Measurements from ENCODE around the gene CNMD. TPM values are rescaled to one million over a fixed set of nuclear protein-coding genes. Genes with fewer than 3 reads are reported as not detected.

The CNMD gene
- polyA plus RNA-seq, 1 of the 3 experiments (the other 2 are of a cell fraction): not detected

DNA sequence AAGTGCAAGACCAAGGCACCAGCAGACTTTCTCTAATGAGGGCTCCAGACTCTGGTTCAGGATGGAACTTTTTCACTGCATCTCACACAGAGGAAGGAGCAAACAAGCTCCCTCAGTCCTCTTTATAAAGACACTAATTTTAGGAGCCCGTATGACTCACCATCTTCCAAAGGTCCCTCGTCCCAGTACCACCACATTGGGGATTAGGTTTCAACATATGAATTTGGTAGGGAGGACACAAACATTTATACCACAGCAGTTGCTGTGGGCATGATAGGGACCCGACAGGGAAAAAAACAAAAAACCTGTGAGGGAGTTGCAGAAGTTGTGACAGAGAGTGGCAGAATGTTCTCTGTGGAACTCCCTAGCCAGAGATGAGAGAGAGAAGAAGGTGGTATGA, 6.5 kb upstream of the CNMD start:
- no peaks in the 10 kb centered on the region for H3K9me2 ChIP-seq
- no peak overlapping the region for H2AFZ ChIP-seq (ENCODE audit: low read depth)
- POLR2A ChIA-PET: no interaction called here
- H3K79me2 ChIP-seq (ENCODE audit: insufficient read depth): no peaks in the 10 kb centered on the region
- CTCF ChIA-PET: interaction anchor here (2.5 kb wide), 1 partner anchor 10 kb away, joined by 5 read pairs; no protein-coding TSS in a partner anchor
- TF ChIP-seq, protein P1, sequence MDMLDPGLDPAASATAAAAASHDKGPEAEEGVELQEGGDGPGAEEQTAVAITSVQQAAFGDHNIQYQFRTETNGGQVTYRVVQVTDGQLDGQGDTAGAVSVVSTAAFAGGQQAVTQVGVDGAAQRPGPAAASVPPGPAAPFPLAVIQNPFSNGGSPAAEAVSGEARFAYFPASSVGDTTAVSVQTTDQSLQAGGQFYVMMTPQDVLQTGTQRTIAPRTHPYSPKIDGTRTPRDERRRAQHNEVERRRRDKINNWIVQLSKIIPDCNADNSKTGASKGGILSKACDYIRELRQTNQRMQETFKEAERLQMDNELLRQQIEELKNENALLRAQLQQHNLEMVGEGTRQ (IDR thresholded peaks at IDR 0.05; ENCODE audit: borderline replicate concordance, low read depth, low read length): no peak
- TF ChIP-seq TAF1 (IDR thresholded peaks at IDR 0.05; ENCODE audit: borderline replicate concordance, low read depth, low read length) (no peak), EZH2phosphoT487 (IDR thresholded peaks at IDR 0.05; ENCODE audit: borderline replicate concordance, low read depth) (no peak), RXRA (IDR thresholded peaks at IDR 0.05; ENCODE audit: borderline replicate concordance, low read depth) (no peak), NFIC (IDR thresholded peaks at IDR 0.05; ENCODE audit: borderline replicate concordance) (no peak), RFX5 (IDR thresholded peaks at IDR 0.05; ENCODE audit: low read length) (no peak), ELF1 (IDR thresholded peaks at IDR 0.05) (no peak), GABPA (IDR thresholded peaks at IDR 0.05; ENCODE audit: low read depth) (no peak), RCOR1 (IDR thresholded peaks at IDR 0.05; ENCODE audit: low read length) (no peak), EP300 (IDR thresholded peaks at IDR 0.05; ENCODE audit: borderline replicate concordance in 1 of 2, low read depth in 1 of 2, low read length in 1 of 2) (no peak), CHD2 (IDR thresholded peaks at IDR 0.05; ENCODE audit: low read length, partially characterized antibody) (no peak), MEF2A (IDR thresholded peaks at IDR 0.05; ENCODE audit: borderline replicate concordance, low read depth) (no peak), SMC3 (IDR thresholded peaks at IDR 0.05; ENCODE audit: low read depth, low read length) (no peak), SIN3A (IDR thresholded peaks at IDR 0.05; ENCODE audit: borderline replicate concordance, low read depth, low read length) (no peak), TEAD4 (IDR thresholded peaks at IDR 0.05; ENCODE audit: borderline replicate concordance, insufficient read depth) (no peak), JUND (IDR thresholded peaks at IDR 0.05) (no peak), FOXJ3 (CRISPR knock-in tag; IDR thresholded peaks at IDR 0.05) (no peak)
- TF ChIP-seq, protein P2, sequence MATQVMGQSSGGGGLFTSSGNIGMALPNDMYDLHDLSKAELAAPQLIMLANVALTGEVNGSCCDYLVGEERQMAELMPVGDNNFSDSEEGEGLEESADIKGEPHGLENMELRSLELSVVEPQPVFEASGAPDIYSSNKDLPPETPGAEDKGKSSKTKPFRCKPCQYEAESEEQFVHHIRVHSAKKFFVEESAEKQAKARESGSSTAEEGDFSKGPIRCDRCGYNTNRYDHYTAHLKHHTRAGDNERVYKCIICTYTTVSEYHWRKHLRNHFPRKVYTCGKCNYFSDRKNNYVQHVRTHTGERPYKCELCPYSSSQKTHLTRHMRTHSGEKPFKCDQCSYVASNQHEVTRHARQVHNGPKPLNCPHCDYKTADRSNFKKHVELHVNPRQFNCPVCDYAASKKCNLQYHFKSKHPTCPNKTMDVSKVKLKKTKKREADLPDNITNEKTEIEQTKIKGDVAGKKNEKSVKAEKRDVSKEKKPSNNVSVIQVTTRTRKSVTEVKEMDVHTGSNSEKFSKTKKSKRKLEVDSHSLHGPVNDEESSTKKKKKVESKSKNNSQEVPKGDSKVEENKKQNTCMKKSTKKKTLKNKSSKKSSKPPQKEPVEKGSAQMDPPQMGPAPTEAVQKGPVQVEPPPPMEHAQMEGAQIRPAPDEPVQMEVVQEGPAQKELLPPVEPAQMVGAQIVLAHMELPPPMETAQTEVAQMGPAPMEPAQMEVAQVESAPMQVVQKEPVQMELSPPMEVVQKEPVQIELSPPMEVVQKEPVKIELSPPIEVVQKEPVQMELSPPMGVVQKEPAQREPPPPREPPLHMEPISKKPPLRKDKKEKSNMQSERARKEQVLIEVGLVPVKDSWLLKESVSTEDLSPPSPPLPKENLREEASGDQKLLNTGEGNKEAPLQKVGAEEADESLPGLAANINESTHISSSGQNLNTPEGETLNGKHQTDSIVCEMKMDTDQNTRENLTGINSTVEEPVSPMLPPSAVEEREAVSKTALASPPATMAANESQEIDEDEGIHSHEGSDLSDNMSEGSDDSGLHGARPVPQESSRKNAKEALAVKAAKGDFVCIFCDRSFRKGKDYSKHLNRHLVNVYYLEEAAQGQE (IDR thresholded peaks at IDR 0.05; ENCODE audit: low read depth, low read length): no peak
- TF ChIP-seq, protein P3, sequence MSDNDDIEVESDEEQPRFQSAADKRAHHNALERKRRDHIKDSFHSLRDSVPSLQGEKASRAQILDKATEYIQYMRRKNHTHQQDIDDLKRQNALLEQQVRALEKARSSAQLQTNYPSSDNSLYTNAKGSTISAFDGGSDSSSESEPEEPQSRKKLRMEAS (IDR thresholded peaks at IDR 0.05; ENCODE audit: low read depth): no peak
- H3F3A ChIP-seq (replicated peaks; ENCODE audit: insufficient read depth): no peaks in the 10 kb centered on the region
- H3K27ac ChIP-seq (ENCODE audit: low read depth in 2 of 2, low read length in 1 of 2): no peak overlapping the region
- no peaks in the 10 kb centered on the region; the same call in 1 of the 2 replicates for H3K27me3 ChIP-seq (ENCODE audit: insufficient read depth)
- no peak overlapping the region for H3K4me3 ChIP-seq (ENCODE audit: low read depth in 2 of 2, low read length in 1 of 2)
- no peak for DNase-seq
- peaks cover 0 to 10% of the 10 kb centered on the region in 2 experiments; a peak in 1 of 4 replicates for H3K4me1 ChIP-seq (ENCODE audit: control insufficient read depth in 1 of 2, insufficient read depth in 2 of 2, low read depth in 1 of 2, low read length in 1 of 2)
- H4K20me1 ChIP-seq (ENCODE audit: insufficient read depth): no peaks in the 10 kb centered on the region
- H3K36me3 ChIP-seq (replicated peaks in 1 of 2; ENCODE audit: control insufficient read depth in 1 of 2, insufficient read depth in 2 of 2, low read length in 1 of 2): no peaks in the 10 kb centered on the region
- H3K9me3 ChIP-seq: no peaks in the 10 kb centered on the region
- WGBS (ENCODE audit: low lambda C conversion rate): 23% methylated on average over 3 of the region's 3 CpGs
- H3K4me2 ChIP-seq: no peak overlapping the region
- no peak overlapping the region for H3K9ac ChIP-seq
